Erythroblast (primary cell): ENCODE data around the gene ATOH8.

Experiments
- DNase-seq, 2 experiments: peaks; one replicate each; lab custom pipeline; 2025; lab: John Stamatoyannopoulos, UW
- GATA1 ChIP-seq: IDR thresholded peaks from 2 replicates; pipeline ENCODE4 v1.6.1; 2011; ENCODE audit warnings: low read depth, mild to moderate bottlenecking, control low read depth, low read length, moderate library complexity
- POLR2A ChIP-seq: IDR thresholded peaks from 2 replicates; pipeline ENCODE4 v1.6.1; 2011; ENCODE audit warnings: mild to moderate bottlenecking, low read length

Gene ATOH8

GRCh38 chr2:85760872-85761271 is 7.1 kb downstream of the ATOH8 start:
- no peak for TF ChIP-seq POLR2A
- no peak for TF ChIP-seq GATA1
- no peak for DNase-seq

- no peak for DNase-seq
- TF ChIP-seq POLR2A (no peak), GATA1 (no peak)
These were observed 7.7 kb downstream of the ATOH8 start for GRCh38 chr2:85761512-85761944.

GRCh38 chr2:85761946-85762345 is 8.2 kb downstream of the ATOH8 start:
- DNase-seq = no peak
- TF ChIP-seq GATA1 (no peak), POLR2A (no peak)

- DNase-seq = no peak
These were observed 9.3 kb downstream of the ATOH8 start for GRCh38 chr2:85763132-85763531.

GRCh38 chr2:85763831-85764230 is 10.0 kb downstream of the ATOH8 start:
- no peak for TF ChIP-seq POLR2A
- no peak for TF ChIP-seq GATA1
- no peak for DNase-seq

More at GRCh38 chr2:85763132-85763531, 9.3 kb downstream of the ATOH8 start:
- TF ChIP-seq GATA1 (no peak), POLR2A (no peak)

- DNase-seq = no peak
- no peak for TF ChIP-seq POLR2A
- no peak for TF ChIP-seq GATA1
These were observed 11.4 kb downstream of the ATOH8 start for GRCh38 chr2:85765081-85765731.

GRCh38 chr2:85766229-85766628 is 12.4 kb downstream of the ATOH8 start:
- no peak for DNase-seq
- TF ChIP-seq POLR2A (no peak), GATA1 (no peak)

GRCh38 chr2:85767803-85768665 is 14.2 kb downstream of the ATOH8 start:
- DNase-seq = no peak
- TF ChIP-seq POLR2A (no peak), GATA1 (no peak)

GRCh38 chr2:85768713-85769112 is 14.9 kb downstream of the ATOH8 start:
- no peak for DNase-seq

GRCh38 chr2:85769236-85769982 is 15.6 kb downstream of the ATOH8 start:
- TF ChIP-seq POLR2A (no peak), GATA1 (no peak)
- DNase-seq = no peak

More at GRCh38 chr2:85768713-85769112, 14.9 kb downstream of the ATOH8 start:
- TF ChIP-seq GATA1 (no peak), POLR2A (no peak)

GRCh38 chr2:85769983-85770362 is 16.2 kb downstream of the ATOH8 start:
- TF ChIP-seq GATA1 = no peak
- TF ChIP-seq POLR2A = no peak
- no peak for DNase-seq

GRCh38 chr2:85770369-85770768 is 16.6 kb downstream of the ATOH8 start:
- TF ChIP-seq POLR2A = no peak
- TF ChIP-seq GATA1 = no peak
- DNase-seq = no peak

- TF ChIP-seq POLR2A (no peak), GATA1 (no peak)
- DNase-seq = no peak
These were observed 17.1 kb downstream of the ATOH8 start for GRCh38 chr2:85770786-85771409.

GRCh38 chr2:85771486-85771885 is 17.7 kb downstream of the ATOH8 start:
- DNase-seq = no peak
- no peak for TF ChIP-seq POLR2A
- no peak for TF ChIP-seq GATA1
